ENCODE data around the gene STK17A.

The STK17A gene

GRCh38 chr7:43637114-43637806, 54.4 kb downstream of the STK17A start:
- DNase-seq = no peak

GRCh38 chr7:43639858-43640491, 57.1 kb downstream of the STK17A start:
- peak; percentile 99 for DNase-seq

- DNase-seq = peak; percentile 48
Observed at GRCh38 chr7:43640679-43641078, 57.8 kb downstream of the STK17A start.

- DNase-seq = no peak
Observed at GRCh38 chr7:43642897-43643630, 60.2 kb downstream of the STK17A start.

GRCh38 chr7:43643846-43644245, 60.9 kb downstream of the STK17A start:
- no peak for DNase-seq

GRCh38 chr7:43645699-43646226, 62.9 kb downstream of the STK17A start:
- DNase-seq = no peak

- DNase-seq = peak; percentile 45
Observed at GRCh38 chr7:43646603-43647338, 63.9 kb downstream of the STK17A start.

GRCh38 chr7:43647339-43647672, 64.4 kb downstream of the STK17A start:
- DNase-seq = no peak

- peak; percentile 46 for DNase-seq
Observed at GRCh38 chr7:43647673-43648472, 65.0 kb downstream of the STK17A start.

GRCh38 chr7:43648473-43649406, 65.8 kb downstream of the STK17A start:
- DNase-seq = no peak

- no peak for DNase-seq
Observed at GRCh38 chr7:43649755-43650274, 66.9 kb downstream of the STK17A start.

GRCh38 chr7:43650457-43651052, 67.6 kb downstream of the STK17A start:
- no peak for DNase-seq

- no peak for DNase-seq
Observed at GRCh38 chr7:43652364-43652763, 69.5 kb downstream of the STK17A start.

GRCh38 chr7:43653466-43653865, 70.6 kb downstream of the STK17A start:
- no peak for DNase-seq

GRCh38 chr7:43653891-43654504, 71.1 kb downstream of the STK17A start:
- no peak for DNase-seq

GRCh38 chr7:43655584-43655983, 72.7 kb downstream of the STK17A start:
- DNase-seq = no peak

- no peak for DNase-seq
Observed at GRCh38 chr7:43656997-43657396, 74.1 kb downstream of the STK17A start.

- no peak for DNase-seq
Observed at GRCh38 chr7:43658718-43659548, 76.0 kb downstream of the STK17A start.

GRCh38 chr7:43659549-43659896, 76.6 kb downstream of the STK17A start:
- DNase-seq = no peak
